Right lobe of liver (tissue), 6 donors: ENCODE data around the gene GTF2IRD1. TPM values are rescaled to one million over a fixed set of nuclear protein-coding genes. Genes with fewer than 3 reads are reported as not detected.
"Not testable (repeated sequence)": the region's sequence is repeated elsewhere in the genome, so short reads cannot be mapped to it uniquely, and the experiment has no call there.

Experiments used
- ATAC-seq, 4 donors: fragments of 200-7000 bp; cut with Tn5 transposase; one replicate each; pipeline ENCODE4 v1.9.1; 2020; ENCODE audit warnings: mild to moderate bottlenecking in 4 of 4, moderate library complexity in 4 of 4
- DNase-seq, 3 donors: peaks; one replicate each; pipeline ENCODE4 v3.0.0-alpha.2; 2020
- H3K27ac ChIP-seq, 3 donors: fragments of 200-600 bp; one replicate each; pipeline ENCODE4 v1.8.0; 2022
- H3K27me3 ChIP-seq, 2 donors: fragments of 200-600 bp; one replicate each; pipeline ENCODE4 v1.8.0; 2022
- H3K36me3 ChIP-seq, 4 donors: fragments of 200-600 bp; sonication (generic) in 1 of 4; one replicate each; pipeline versions ENCODE4 v1.5.1 to v1.8.0; 2017 to 2022; ENCODE audit warnings: control low read depth in 1 of 4
- H3K4me1 ChIP-seq, 4 donors: fragments of 200-600 bp; sonication (generic) in 1 of 4; one replicate each; pipeline versions ENCODE4 v1.5.1 to v1.8.0; 2017 to 2022; ENCODE audit warnings: control low read depth in 1 of 4
- H3K4me3 ChIP-seq, 3 donors: fragments of 200-600 bp; one replicate each; pipeline ENCODE4 v1.8.0; 2022
- H3K9me3 ChIP-seq, 4 donors: fragments of 200-600 bp; sonication (generic) in 1 of 4; one replicate each; pipeline versions ENCODE4 v1.5.1 to v1.8.0; 2017 to 2022; ENCODE audit warnings: control low read depth in 1 of 4
- POLR2A ChIP-seq: fragments of 450-650 bp; IDR thresholded peaks from one replicate; pipeline ENCODE4 v1.6.1; 2017; ENCODE audit warnings: antibody characterized with exemption, mild to moderate bottlenecking
- WGBS: methylation state at CpG from one replicate; pipeline ENCODE4 v1.1.6; 2018; ENCODE audit warnings: low coverage, low lambda C conversion rate; ENCODE audit not compliant: insufficient coverage; ENCODE audit errors: missing lambda C conversion rate; 5-methylcytosine and 5-hydroxymethylcytosine counted together
- intact Hi-C, 2 donors: fragments of 100-400 bp; cut with DNase I; formaldehyde crosslinking; loops; one replicate each; pipeline versions ENCODE4 v1.11.2 to v1.14.1; 2022
- total RNA-seq, 6 experiments: library from RNA; depleted of rRNA in 2 of 6; stranded (reverse); fragments of >200 nt in 2 of 6; fragmentation: NEBNext Ultra II Directional in 3 of 6; extraction: Animal tissue kit (Norgen Biotek cat#: 25700) in 3 of 6; gene quantifications; one replicate each; pipeline versions ENCODE4 v1.1.0 to v1.2.4, GENCODE V29; 2016 to 2023
- TF ChIP-seq, protein P1 (sequence below), 4 donors: fragments of 200-600 bp in 3 of 4; fragments of 450-650 bp in 1 of 4; IDR thresholded peaks; one replicate each; pipeline versions ENCODE4 v1.5.1 to v1.8.0; 2016 to 2022; ENCODE audit warnings: antibody characterized with exemption in 4 of 4, mild to moderate bottlenecking in 2 of 4
- donor health status: DM: no; HTN: yes; CAD: no.
- donor health status: DM: no; HTN: no; CAD: no.
- donor health status: DM: no; HTN: no; CAD: no.
- donor health status: DM: no; HTN: yes; CAD: no.
- donor health status: DM: no; HTN: yes; CAD: no.

GTF2IRD1 gene
- total RNA-seq, 6 experiments from 2014 or later: 1.9 to 9.8 (median 6.5) TPM

DNA sequence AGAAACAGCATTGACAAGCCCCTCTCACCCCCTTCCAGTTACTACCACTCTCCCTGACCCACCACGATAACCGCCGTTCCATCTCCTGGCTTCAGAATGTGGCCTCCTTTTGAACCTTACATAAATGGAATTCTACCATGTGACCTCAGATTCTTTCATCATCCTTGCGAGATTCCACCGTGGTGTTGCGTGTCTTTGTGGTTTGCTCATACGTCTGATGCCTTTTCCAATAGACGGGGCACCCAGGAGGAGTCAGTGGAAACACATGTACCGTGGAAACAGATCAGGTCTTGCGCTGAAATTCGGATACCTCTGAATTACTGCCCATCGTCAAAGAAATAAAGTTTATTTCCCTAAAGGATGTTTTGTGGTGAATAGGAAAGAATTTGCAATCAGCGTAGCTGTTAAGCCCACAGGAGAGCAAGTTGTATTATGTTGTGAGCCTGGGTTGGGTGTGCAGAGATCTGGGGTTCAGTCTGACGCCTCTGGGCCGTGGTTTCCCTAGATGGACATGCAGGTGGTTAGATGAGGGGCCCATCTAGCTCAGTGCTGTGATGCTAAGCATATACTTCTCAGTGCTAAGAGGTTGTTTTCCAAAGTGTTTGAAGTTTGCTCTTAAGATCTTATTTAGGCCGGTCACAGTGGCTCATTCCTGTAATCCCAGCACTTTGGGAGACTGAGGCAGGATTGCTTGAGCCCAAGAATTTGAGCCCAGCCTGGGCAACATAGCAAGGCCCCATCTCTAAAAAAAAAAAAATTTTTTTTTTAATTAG lies 29.1 kb downstream of the GTF2IRD1 start:
- Histone ChIP-seq H3K27ac (peak overlapping the region in 2 of 3 donors; percentile 72 to 74), H3K4me3 (no peak overlapping the region), H3K27me3 (no peaks in the 10 kb centered on the region), H3K4me1 (peaks cover 0 to 41% (median 18%) of the 10 kb centered on the region in 4 donors), H3K36me3 (no peaks in the 10 kb centered on the region), H3K9me3 (no peaks in the 10 kb centered on the region)
- WGBS: 49% methylated on average over 16 of the region's 16 CpGs
- intact Hi-C loops: no loop called here
- DNase-seq: peak in 1 of 3 donors; percentile 55
- peak in 2 of 4 donors; percentile 8 to 25 for ATAC-seq
- TF ChIP-seq, protein P1, sequence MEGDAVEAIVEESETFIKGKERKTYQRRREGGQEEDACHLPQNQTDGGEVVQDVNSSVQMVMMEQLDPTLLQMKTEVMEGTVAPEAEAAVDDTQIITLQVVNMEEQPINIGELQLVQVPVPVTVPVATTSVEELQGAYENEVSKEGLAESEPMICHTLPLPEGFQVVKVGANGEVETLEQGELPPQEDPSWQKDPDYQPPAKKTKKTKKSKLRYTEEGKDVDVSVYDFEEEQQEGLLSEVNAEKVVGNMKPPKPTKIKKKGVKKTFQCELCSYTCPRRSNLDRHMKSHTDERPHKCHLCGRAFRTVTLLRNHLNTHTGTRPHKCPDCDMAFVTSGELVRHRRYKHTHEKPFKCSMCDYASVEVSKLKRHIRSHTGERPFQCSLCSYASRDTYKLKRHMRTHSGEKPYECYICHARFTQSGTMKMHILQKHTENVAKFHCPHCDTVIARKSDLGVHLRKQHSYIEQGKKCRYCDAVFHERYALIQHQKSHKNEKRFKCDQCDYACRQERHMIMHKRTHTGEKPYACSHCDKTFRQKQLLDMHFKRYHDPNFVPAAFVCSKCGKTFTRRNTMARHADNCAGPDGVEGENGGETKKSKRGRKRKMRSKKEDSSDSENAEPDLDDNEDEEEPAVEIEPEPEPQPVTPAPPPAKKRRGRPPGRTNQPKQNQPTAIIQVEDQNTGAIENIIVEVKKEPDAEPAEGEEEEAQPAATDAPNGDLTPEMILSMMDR (IDR thresholded peaks at IDR 0.05): no peak
- TF ChIP-seq POLR2A: peak; percentile 29

DNA sequence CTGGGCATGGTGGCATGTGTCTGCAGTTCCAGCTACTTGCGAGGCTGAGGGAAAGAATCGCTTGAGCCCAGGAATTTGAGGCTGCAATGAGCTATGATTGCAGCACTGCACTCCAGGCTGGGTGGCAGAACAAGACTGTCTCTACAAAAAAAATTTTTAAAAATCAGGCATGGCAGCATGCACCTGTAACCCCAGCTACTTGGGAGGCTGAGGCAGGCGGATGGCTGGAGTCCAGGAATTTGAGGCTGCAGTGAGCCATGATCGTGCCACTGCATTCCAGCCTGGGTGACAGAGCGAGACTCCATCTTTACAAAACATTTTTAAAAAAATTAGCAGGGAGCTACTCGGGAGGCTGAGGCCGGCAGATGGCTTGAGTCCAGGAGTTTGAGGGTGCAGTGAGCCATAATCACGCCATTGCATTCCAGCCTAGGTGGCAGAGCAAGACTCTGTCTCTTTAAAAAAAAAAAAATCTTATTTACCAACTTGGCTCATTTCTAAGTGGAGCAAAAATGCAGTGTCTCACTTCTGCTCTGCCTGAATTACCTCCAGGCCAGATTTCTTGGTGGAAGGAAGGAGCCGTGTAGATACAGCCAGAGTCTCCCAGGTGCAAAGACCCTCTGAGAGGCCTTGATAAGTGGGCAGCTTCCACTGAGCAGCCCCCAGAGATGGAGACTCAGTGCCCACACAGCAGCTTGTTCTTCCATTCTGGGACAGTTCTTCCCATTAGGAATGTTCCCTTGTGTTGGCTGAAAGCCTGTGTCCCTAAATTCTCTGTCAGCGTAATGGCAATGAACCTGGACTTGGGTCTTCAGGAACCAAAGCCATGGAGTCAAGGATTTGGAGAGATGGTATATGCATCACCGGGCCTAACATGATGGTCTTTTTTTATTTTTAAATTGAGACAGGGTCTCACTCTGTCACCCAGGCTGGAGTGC lies 30.0 kb downstream of the GTF2IRD1 start:
- Histone ChIP-seq H3K4me1 (peaks cover 0 to 33% (median 15%) of the 10 kb centered on the region in 4 donors), H3K36me3 (no peaks in the 10 kb centered on the region), H3K4me3 (no peak overlapping the region), H3K9me3 (no peaks in the 10 kb centered on the region), H3K27ac (peak overlapping the region in 2 of 3 donors; percentile 72 to 74), H3K27me3 (no peaks in the 10 kb centered on the region)
- 34% methylated on average over 10 of the region's 11 CpGs for WGBS
- peak in 1 of 3 donors; percentile 51 for DNase-seq
- intact Hi-C loops: no loop called here
- TF ChIP-seq, protein P1 (IDR thresholded peaks at IDR 0.05): no peak
- ATAC-seq: peak in 3 of 4 donors; percentile 39 to 53 (median 48)

DNA sequence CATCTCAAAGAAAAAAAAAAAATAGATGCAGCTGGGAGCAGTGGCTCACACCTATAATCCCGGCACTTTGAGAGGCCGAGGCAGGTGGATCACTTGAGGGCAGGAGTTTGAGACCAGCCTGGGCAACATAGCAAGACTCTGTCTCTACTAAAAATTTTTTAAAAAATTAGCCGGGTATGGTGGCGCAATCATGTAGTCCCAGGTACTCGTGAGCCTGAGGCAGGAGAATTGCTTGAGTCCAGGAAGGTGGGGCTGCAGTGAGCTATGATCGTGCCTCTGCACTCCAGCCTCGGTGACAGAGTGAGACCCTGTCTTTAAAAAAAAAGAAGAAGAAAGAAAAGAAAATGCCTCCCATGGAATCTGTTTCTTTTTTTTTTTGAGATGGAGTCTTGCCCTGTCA lies 31.9 kb downstream of the GTF2IRD1 start:
- no peak for DNase-seq
- Histone ChIP-seq H3K27ac (no peak overlapping the region), H3K4me3 (no peak overlapping the region), H3K36me3 (no peaks in the 10 kb centered on the region), H3K27me3 (no peaks in the 10 kb centered on the region), H3K4me1 (peaks cover 0 to 22% (median 9%) of the 10 kb centered on the region in 4 donors), H3K9me3 (no peaks in the 10 kb centered on the region)
- intact Hi-C loops: no loop called here
- 72% methylated on average over 7 of the region's 7 CpGs for WGBS
- TF ChIP-seq, protein P1 (IDR thresholded peaks at IDR 0.05): no peak
- no peak for TF ChIP-seq POLR2A
- ATAC-seq: no peak

DNA sequence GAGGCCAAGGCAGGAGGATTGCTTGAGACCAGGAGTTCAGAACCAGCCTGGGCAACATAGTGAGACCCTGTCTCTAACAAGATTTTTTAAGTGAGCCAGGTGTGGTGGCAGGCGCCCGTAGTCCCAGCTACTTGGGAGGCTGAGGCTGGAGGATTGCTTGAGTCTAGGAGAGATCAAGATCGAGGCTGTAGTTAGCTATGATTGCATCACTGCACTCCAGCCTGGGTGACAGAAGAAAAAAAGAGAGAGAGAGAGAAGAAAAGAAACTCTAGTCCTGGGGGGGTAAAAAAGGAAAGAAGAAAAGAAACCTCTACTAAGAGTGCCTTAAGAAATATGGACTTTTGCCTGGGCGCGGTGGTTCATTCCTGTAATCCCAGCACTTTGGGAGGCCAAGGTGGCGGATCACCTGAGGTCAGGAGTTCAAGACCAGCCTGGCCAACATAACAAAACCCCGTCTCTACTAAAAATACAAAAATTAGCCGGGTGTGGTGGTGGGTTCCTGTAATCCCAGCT lies 34.9 kb downstream of the GTF2IRD1 start:
- H3K4me1 ChIP-seq, H3K36me3 ChIP-seq, intact Hi-C loops, H3K27me3 ChIP-seq, H3K27ac ChIP-seq, DNase-seq, H3K4me3 ChIP-seq, H3K9me3 ChIP-seq, ATAC-seq: not testable (repeated sequence)
- WGBS: 86% methylated on average over 7 of the region's 8 CpGs
